HL-60 (cell line): ENCODE results near the gene RGP1.

ENCODE experiments used
- DNase-seq, 2 experiments: peaks; one replicate each; pipeline ENCODE4 v3.0.0-alpha.2; 2010 to 2020; ENCODE audit warnings: low read depth in 1 of 2, low spot score in 1 of 2
- H3K27ac ChIP-seq: fragments of 250-450 bp; sonication (Bioruptor Pico); replicated peaks from 2 replicates; pipeline ENCODE4 v1.5.1; 2020; ENCODE audit warnings: mild to moderate bottlenecking, moderate library complexity
- H3K27me3 ChIP-seq: fragments of 250-450 bp; sonication (Bioruptor Pico); 2 replicates; pipeline ENCODE4 v1.5.1; 2021; ENCODE audit warnings: mild to moderate bottlenecking, moderate library complexity; ENCODE audit not compliant: insufficient read depth, poor library complexity, severe bottlenecking
- H3K4me3 ChIP-seq: replicated peaks from 2 replicates; pipeline ENCODE4 v1.5.1; 2011; ENCODE audit warnings: mild to moderate bottlenecking, control low read depth, low read length; ENCODE audit not compliant: insufficient read depth
- CTCF ChIP-seq: IDR thresholded peaks from one replicate; pipeline ENCODE4 v1.5.1; 2011; ENCODE audit warnings: low read length, control low read depth, inconsistent platforms; ENCODE audit not compliant: insufficient read depth
- GABPA ChIP-seq: IDR thresholded peaks from 2 replicates; pipeline ENCODE4 v1.6.1; 2012; ENCODE audit warnings: low read depth
- POLR2AphosphoS5 ChIP-seq: IDR thresholded peaks from 2 replicates; pipeline ENCODE4 v1.6.1; 2012; ENCODE audit warnings: low read depth
- REST ChIP-seq: IDR thresholded peaks from 2 replicates; pipeline ENCODE4 v1.6.1; 2012; ENCODE audit warnings: low read depth; ENCODE audit not compliant: insufficient replicate concordance
- SPI1 ChIP-seq: IDR thresholded peaks from 2 replicates; pipeline ENCODE4 v1.6.1; 2012; ENCODE audit warnings: low read depth, mild to moderate bottlenecking, borderline replicate concordance

The RGP1 gene

GRCh38 chr9:35705836-35706430 lies 43.2 kb upstream of the RGP1 start:
- no peak overlapping the region for H3K4me3 ChIP-seq
- no peak for TF ChIP-seq CTCF
- no peaks in the 10 kb centered on the region for H3K27me3 ChIP-seq
- no peak for DNase-seq
- H3K27ac ChIP-seq = no peak overlapping the region

- TF ChIP-seq POLR2AphosphoS5 (no peak), CTCF (no peak), SPI1 (no peak), REST (no peak), GABPA (no peak)
- Histone ChIP-seq H3K27ac (no peak overlapping the region), H3K27me3 (no peaks in the 10 kb centered on the region), H3K4me3 (no peak overlapping the region)
- no peak for DNase-seq
Measured at GRCh38 chr9:35706951-35707350, 42.1 kb upstream of the RGP1 start.

- TF ChIP-seq POLR2AphosphoS5 = no peak
- TF ChIP-seq SPI1 = no peak
- no peak for TF ChIP-seq REST
- TF ChIP-seq CTCF = no peak
- no peak for TF ChIP-seq GABPA
- no peak overlapping the region for H3K4me3 ChIP-seq
- H3K27me3 ChIP-seq = no peaks in the 10 kb centered on the region
- no peak overlapping the region for H3K27ac ChIP-seq
- DNase-seq = no peak
Measured at GRCh38 chr9:35708146-35708545, 40.9 kb upstream of the RGP1 start.

- DNase-seq = no peak
- no peak for TF ChIP-seq REST
- TF ChIP-seq SPI1 = no peak
- no peak for TF ChIP-seq CTCF
- TF ChIP-seq GABPA = no peak
- TF ChIP-seq POLR2AphosphoS5 = no peak
- no peaks in the 10 kb centered on the region for H3K27me3 ChIP-seq
- H3K27ac ChIP-seq = no peak overlapping the region
- H3K4me3 ChIP-seq = no peak overlapping the region
Measured at GRCh38 chr9:35710818-35711500, 38.1 kb upstream of the RGP1 start.
